ENCODE results near the gene CRHR2.
"Not testable (repeated sequence)": the region's sequence is repeated elsewhere in the genome, so short reads cannot be mapped to it uniquely, and the experiment has no call there.

CRHR2 gene

GRCh38 chr7:30721211-30721610 lies 39.0 kb upstream of the CRHR2 start:
- Histone ChIP-seq H3K4me3 (ENCODE audit: low read depth, low read length) (no peak overlapping the region), H3K9ac (ENCODE audit: low read depth, low read length) (no peak overlapping the region), H3K27me3 (ENCODE audit: control insufficient read depth, insufficient read depth, low read length) (peaks cover 4% of the 10 kb centered on the region), H3K4me1 (ENCODE audit: control insufficient read depth, insufficient read depth, low read length) (no peaks in the 10 kb centered on the region), H3K9me3 (ENCODE audit: control insufficient read depth, insufficient read depth, low read length) (peaks cover 4% of the 10 kb centered on the region), H3K36me3 (ENCODE audit: control insufficient read depth, insufficient read depth, low read length) (no peaks in the 10 kb centered on the region)

- not testable (repeated sequence) for H3K27me3 ChIP-seq (ENCODE audit: control insufficient read depth, insufficient read depth, low read length); H3K36me3 ChIP-seq (ENCODE audit: control insufficient read depth, insufficient read depth, low read length); H3K4me3 ChIP-seq (ENCODE audit: low read depth, low read length); H3K9ac ChIP-seq (ENCODE audit: low read depth, low read length); H3K4me1 ChIP-seq (ENCODE audit: control insufficient read depth, insufficient read depth, low read length); H3K9me3 ChIP-seq (ENCODE audit: control insufficient read depth, insufficient read depth, low read length)
These were observed 37.2 kb upstream of the CRHR2 start for GRCh38 chr7:30719434-30719833.

GRCh38 chr7:30717181-30717580 lies 34.9 kb upstream of the CRHR2 start:
- Histone ChIP-seq H3K9me3 (ENCODE audit: control insufficient read depth, insufficient read depth, low read length) (peaks cover 4% of the 10 kb centered on the region), H3K4me1 (ENCODE audit: control insufficient read depth, insufficient read depth, low read length) (no peaks in the 10 kb centered on the region), H3K27me3 (ENCODE audit: control insufficient read depth, insufficient read depth, low read length) (no peaks in the 10 kb centered on the region), H3K36me3 (ENCODE audit: control insufficient read depth, insufficient read depth, low read length) (no peaks in the 10 kb centered on the region), H3K4me3 (ENCODE audit: low read depth, low read length) (no peak overlapping the region), H3K9ac (ENCODE audit: low read depth, low read length) (no peak overlapping the region)

DNA sequence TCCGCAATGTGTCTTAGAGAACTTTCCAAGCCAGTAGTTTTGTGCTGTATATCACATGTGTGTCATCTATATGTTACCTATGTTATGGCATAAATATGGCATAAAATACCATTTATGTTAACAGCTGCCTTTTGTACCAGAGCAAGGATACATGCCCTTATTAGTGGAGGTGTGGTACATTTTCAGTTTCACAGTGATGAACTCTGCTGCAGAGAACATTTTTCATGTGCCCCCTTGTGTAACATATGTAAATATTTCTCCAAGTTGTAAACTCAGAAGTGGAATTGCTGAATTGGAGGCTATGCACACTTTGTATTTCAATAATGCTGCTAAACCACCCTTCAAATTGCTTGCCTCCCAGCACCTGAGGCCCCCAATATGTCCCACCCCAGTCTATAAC lies 31.9 kb upstream of the CRHR2 start:
- Histone ChIP-seq H3K9me3 (ENCODE audit: control insufficient read depth, insufficient read depth, low read length) (peaks cover under 1% of the 10 kb centered on the region), H3K4me1 (ENCODE audit: control insufficient read depth, insufficient read depth, low read length) (peaks cover 2% of the 10 kb centered on the region), H3K4me3 (ENCODE audit: low read depth, low read length) (no peak overlapping the region), H3K9ac (ENCODE audit: low read depth, low read length) (no peak overlapping the region), H3K36me3 (ENCODE audit: control insufficient read depth, insufficient read depth, low read length) (no peaks in the 10 kb centered on the region), H3K27me3 (ENCODE audit: control insufficient read depth, insufficient read depth, low read length) (no peaks in the 10 kb centered on the region)

- H3K9me3 ChIP-seq (ENCODE audit: control insufficient read depth, insufficient read depth, low read length): no peaks in the 10 kb centered on the region
- H3K4me3 ChIP-seq (ENCODE audit: low read depth, low read length): no peak overlapping the region
- H3K36me3 ChIP-seq (ENCODE audit: control insufficient read depth, insufficient read depth, low read length): no peaks in the 10 kb centered on the region
- no peak overlapping the region for H3K9ac ChIP-seq (ENCODE audit: low read depth, low read length)
- no peaks in the 10 kb centered on the region for H3K27me3 ChIP-seq (ENCODE audit: control insufficient read depth, insufficient read depth, low read length)
- H3K4me1 ChIP-seq (ENCODE audit: control insufficient read depth, insufficient read depth, low read length): peaks cover 3% of the 10 kb centered on the region
These were observed 31.1 kb upstream of the CRHR2 start for GRCh38 chr7:30713392-30713791.

- Histone ChIP-seq H3K9me3 (ENCODE audit: control insufficient read depth, insufficient read depth, low read length) (no peaks in the 10 kb centered on the region), H3K27me3 (ENCODE audit: control insufficient read depth, insufficient read depth, low read length) (no peaks in the 10 kb centered on the region), H3K36me3 (ENCODE audit: control insufficient read depth, insufficient read depth, low read length) (no peaks in the 10 kb centered on the region), H3K9ac (ENCODE audit: low read depth, low read length) (no peak overlapping the region), H3K4me3 (ENCODE audit: low read depth, low read length) (no peak overlapping the region), H3K4me1 (ENCODE audit: control insufficient read depth, insufficient read depth, low read length) (peaks cover 3% of the 10 kb centered on the region)
These were observed 28.4 kb upstream of the CRHR2 start for GRCh38 chr7:30710669-30711068.

DNA sequence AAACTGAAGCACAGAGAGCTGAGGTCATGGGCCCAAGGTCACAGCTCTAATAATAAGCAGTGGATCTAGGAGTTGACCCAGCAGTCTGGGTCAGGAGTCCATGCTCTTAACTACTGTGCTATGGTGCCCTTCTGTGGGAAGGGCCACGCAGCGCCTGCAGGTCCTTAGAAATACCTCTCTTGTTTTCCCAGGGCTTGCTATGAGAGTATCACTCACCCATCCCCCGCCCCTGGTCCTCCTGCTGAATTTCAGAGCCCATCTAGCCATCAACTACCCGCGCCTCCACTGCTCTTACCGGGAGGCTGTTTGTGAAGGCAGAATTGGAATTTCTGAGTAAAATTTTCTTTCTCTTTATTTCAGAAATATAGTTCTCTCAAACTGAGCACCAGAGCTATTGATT lies 27.3 kb upstream of the CRHR2 start:
- H3K36me3 ChIP-seq (ENCODE audit: control insufficient read depth, insufficient read depth, low read length): no peaks in the 10 kb centered on the region
- H3K9ac ChIP-seq (ENCODE audit: low read depth, low read length): no peak overlapping the region
- H3K4me1 ChIP-seq (ENCODE audit: control insufficient read depth, insufficient read depth, low read length): peaks cover 3% of the 10 kb centered on the region
- no peak overlapping the region for H3K4me3 ChIP-seq (ENCODE audit: low read depth, low read length)
- H3K27me3 ChIP-seq (ENCODE audit: control insufficient read depth, insufficient read depth, low read length): no peaks in the 10 kb centered on the region
- H3K9me3 ChIP-seq (ENCODE audit: control insufficient read depth, insufficient read depth, low read length): no peaks in the 10 kb centered on the region

DNA sequence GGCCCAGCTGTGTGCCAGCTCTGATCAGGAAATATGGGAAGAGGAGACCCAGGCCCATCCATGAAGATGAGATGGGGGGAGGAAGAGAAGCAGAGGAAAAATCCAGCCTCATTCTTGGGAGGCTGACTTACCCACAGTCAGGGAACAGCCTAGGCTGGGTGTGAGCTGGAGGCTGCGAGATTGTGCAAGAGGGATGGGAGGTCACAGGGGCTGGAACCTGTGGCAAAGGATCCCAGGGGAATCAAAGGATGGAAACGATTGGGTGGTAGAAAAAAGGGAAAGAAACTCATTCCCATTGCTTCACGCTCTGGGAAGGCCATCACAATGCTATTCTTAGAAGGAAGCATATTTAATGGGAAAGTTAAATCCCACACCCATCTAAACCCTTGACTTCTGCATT lies 26.7 kb upstream of the CRHR2 start:
- no peaks in the 10 kb centered on the region for H3K9me3 ChIP-seq (ENCODE audit: control insufficient read depth, insufficient read depth, low read length)
- H3K9ac ChIP-seq (ENCODE audit: low read depth, low read length): no peak overlapping the region
- no peaks in the 10 kb centered on the region for H3K27me3 ChIP-seq (ENCODE audit: control insufficient read depth, insufficient read depth, low read length)
- no peak overlapping the region for H3K4me3 ChIP-seq (ENCODE audit: low read depth, low read length)
- H3K36me3 ChIP-seq (ENCODE audit: control insufficient read depth, insufficient read depth, low read length): no peaks in the 10 kb centered on the region
- H3K4me1 ChIP-seq (ENCODE audit: control insufficient read depth, insufficient read depth, low read length): peaks cover 3% of the 10 kb centered on the region

DNA sequence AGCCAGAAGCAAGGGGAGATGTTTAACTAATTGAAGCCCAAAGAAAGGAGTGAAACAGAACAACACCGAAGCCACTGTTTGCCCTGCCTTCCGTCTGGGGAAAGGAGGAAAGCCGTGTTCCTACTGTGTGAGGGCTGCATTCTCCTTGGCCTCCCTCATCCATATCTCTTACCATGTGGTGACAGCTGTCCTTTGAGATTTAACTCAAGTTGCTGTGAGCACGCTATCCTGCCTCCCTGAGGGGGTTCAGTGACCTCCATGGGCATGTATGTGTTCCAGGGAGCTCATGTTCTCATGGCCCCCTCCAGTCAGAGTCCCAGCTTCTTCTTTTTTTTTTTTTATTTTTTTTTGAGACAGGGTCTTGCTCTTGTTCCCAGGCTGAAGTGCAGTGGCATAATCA lies 26.2 kb upstream of the CRHR2 start:
- Histone ChIP-seq H3K36me3 (ENCODE audit: control insufficient read depth, insufficient read depth, low read length) (no peaks in the 10 kb centered on the region), H3K4me3 (ENCODE audit: low read depth, low read length) (no peak overlapping the region), H3K27me3 (ENCODE audit: control insufficient read depth, insufficient read depth, low read length) (no peaks in the 10 kb centered on the region), H3K9ac (ENCODE audit: low read depth, low read length) (no peak overlapping the region), H3K9me3 (ENCODE audit: control insufficient read depth, insufficient read depth, low read length) (no peaks in the 10 kb centered on the region), H3K4me1 (ENCODE audit: control insufficient read depth, insufficient read depth, low read length) (peaks cover 3% of the 10 kb centered on the region)

- Histone ChIP-seq H3K36me3 (ENCODE audit: control insufficient read depth, insufficient read depth, low read length) (no peaks in the 10 kb centered on the region), H3K9me3 (ENCODE audit: control insufficient read depth, insufficient read depth, low read length) (no peaks in the 10 kb centered on the region), H3K9ac (ENCODE audit: low read depth, low read length) (no peak overlapping the region), H3K27me3 (ENCODE audit: control insufficient read depth, insufficient read depth, low read length) (no peaks in the 10 kb centered on the region), H3K4me3 (ENCODE audit: low read depth, low read length) (no peak overlapping the region), H3K4me1 (ENCODE audit: control insufficient read depth, insufficient read depth, low read length) (peaks cover 3% of the 10 kb centered on the region)
These were observed 25.4 kb upstream of the CRHR2 start for GRCh38 chr7:30707391-30708357.

GRCh38 chr7:30706908-30707307 lies 24.7 kb upstream of the CRHR2 start:
- no peak overlapping the region for H3K9ac ChIP-seq (ENCODE audit: low read depth, low read length)
- H3K4me1 ChIP-seq (ENCODE audit: control insufficient read depth, insufficient read depth, low read length): peaks cover 3% of the 10 kb centered on the region

DNA sequence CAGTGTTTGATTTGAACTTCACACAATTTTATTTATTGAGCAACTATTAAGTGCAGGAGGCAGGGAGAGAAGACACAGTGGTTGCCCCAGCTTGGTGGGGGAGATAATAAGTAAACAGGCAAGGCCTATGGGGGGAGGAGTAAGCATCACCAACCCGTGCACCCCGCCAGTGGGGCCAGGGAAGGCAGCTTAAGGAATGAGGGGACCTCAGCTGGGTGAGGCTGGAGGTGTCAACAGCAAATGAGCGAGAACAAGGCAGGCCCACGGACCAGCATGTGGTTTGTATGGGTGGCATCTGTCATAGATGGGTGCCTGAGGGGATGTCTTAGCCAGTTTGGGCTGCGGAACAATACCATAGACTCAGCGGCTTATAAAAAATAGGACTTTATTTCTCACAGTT lies 24.1 kb upstream of the CRHR2 start:
- H3K9ac ChIP-seq (ENCODE audit: low read depth, low read length): no peak overlapping the region
- H3K27me3 ChIP-seq (ENCODE audit: control insufficient read depth, insufficient read depth, low read length): no peaks in the 10 kb centered on the region
- H3K4me3 ChIP-seq (ENCODE audit: low read depth, low read length): no peak overlapping the region
- H3K36me3 ChIP-seq (ENCODE audit: control insufficient read depth, insufficient read depth, low read length): no peaks in the 10 kb centered on the region
- peaks cover 3% of the 10 kb centered on the region for H3K4me1 ChIP-seq (ENCODE audit: control insufficient read depth, insufficient read depth, low read length)
- no peaks in the 10 kb centered on the region for H3K9me3 ChIP-seq (ENCODE audit: control insufficient read depth, insufficient read depth, low read length)

More at GRCh38 chr7:30706908-30707307, 24.7 kb upstream of the CRHR2 start:
- H3K36me3 ChIP-seq (ENCODE audit: control insufficient read depth, insufficient read depth, low read length): no peaks in the 10 kb centered on the region
- no peaks in the 10 kb centered on the region for H3K9me3 ChIP-seq (ENCODE audit: control insufficient read depth, insufficient read depth, low read length)
- no peaks in the 10 kb centered on the region for H3K27me3 ChIP-seq (ENCODE audit: control insufficient read depth, insufficient read depth, low read length)
- no peak overlapping the region for H3K4me3 ChIP-seq (ENCODE audit: low read depth, low read length)
